BJ (cell line): ENCODE data around the gene PTPRG. TPM values are rescaled to one million over a fixed set of nuclear protein-coding genes. Genes with fewer than 3 reads are reported as not detected.
A peak's percentile ranks its signal among the peaks of the same experiment; 100 is the strongest.

ENCODE experiments used
- CTCF ChIA-PET: fragments of 350-600 bp; formaldehyde crosslinking; extraction: SDS; loops from one replicate; lab custom pipeline; 2021; ENCODE audit warnings: antibody characterized with exemption, inconsistent platforms; lab: Yijun Ruan, JAX
- POLR2A ChIA-PET: fragments of 300-600 bp; sonication (Branson Sonifier 250); formaldehyde crosslinking; extraction: SDS; loops from one replicate; lab custom pipeline; 2021; ENCODE audit warnings: antibody characterized with exemption; lab: Charles Lee
- DNase-seq: peaks from one replicate; pipeline ENCODE4 v3.0.0-alpha.2; 2011; ENCODE audit warnings: low read depth
- H3K27me3 ChIP-seq: 2 replicates; pipeline ENCODE4 v1.6.0; 2011; ENCODE audit warnings: low read length; ENCODE audit not compliant: control insufficient read depth, insufficient read depth
- H3K36me3 ChIP-seq: 2 replicates; pipeline ENCODE4 v1.5.1; 2011; ENCODE audit warnings: low read length; ENCODE audit not compliant: control insufficient read depth, insufficient read depth
- H3K4me3 ChIP-seq: 2 replicates; pipeline ENCODE4 v1.5.1; 2011; ENCODE audit warnings: low read depth, mild to moderate bottlenecking, control low read depth, low read length
- CTCF ChIP-seq: IDR thresholded peaks from 2 replicates; pipeline ENCODE4 v1.5.1; 2011; ENCODE audit warnings: low read depth, mild to moderate bottlenecking, control low read depth, inconsistent platforms, low read length, moderate library complexity; ENCODE audit not compliant: insufficient read depth
- polyA plus RNA-seq: library from polyadenylated mRNA; depleted of rRNA; stranded (reverse); fragments of >200 nt; gene quantifications from 2 replicates; pipeline ENCODE4 v1.2.3, GENCODE V29; 2011

Gene PTPRG
- polyA plus RNA-seq, 1 experiment: 20.8 TPM

- POLR2A ChIA-PET: no interaction called here
- Histone ChIP-seq H3K4me3 (no peak overlapping the region), H3K36me3 (no peaks in the 10 kb centered on the region), H3K27me3 (no peaks in the 10 kb centered on the region)
- DNase-seq: no peak
- no peak for TF ChIP-seq CTCF
- CTCF ChIA-PET: interaction anchor here (1.7 to 3.2 kb wide), 2 partner anchors 9 to 615 kb away, joined by 4 to 25 read pairs; no protein-coding TSS in a partner anchor
These were observed 11.5 kb downstream of the PTPRG start for GRCh38 chr3:61572879-61573278.

GRCh38 chr3:61573441-61573840, 12.1 kb downstream of the PTPRG start:
- no peak for DNase-seq
- Histone ChIP-seq H3K36me3 (no peaks in the 10 kb centered on the region), H3K4me3 (no peak overlapping the region), H3K27me3 (no peaks in the 10 kb centered on the region)
- ChIA-PET CTCF (interaction anchor here (1.2 to 3.2 kb wide), 4 partner anchors 9 to 615 kb away, joined by 3 to 25 read pairs (median 4); no protein-coding TSS in a partner anchor), POLR2A (no interaction called here)
- TF ChIP-seq CTCF: no peak

GRCh38 chr3:61574854-61575253, 13.5 kb downstream of the PTPRG start:
- TF ChIP-seq CTCF: no peak
- CTCF ChIA-PET: interaction anchor here (1.2 to 3.2 kb wide), 2 partner anchors 11 to 15 kb away, joined by 3 to 25 read pairs; no protein-coding TSS in a partner anchor
- no peaks in the 10 kb centered on the region for H3K36me3 ChIP-seq
- H3K4me3 ChIP-seq: no peak overlapping the region
- POLR2A ChIA-PET: no interaction called here
- peak; percentile 98 for DNase-seq
- no peaks in the 10 kb centered on the region for H3K27me3 ChIP-seq

GRCh38 chr3:61575893-61576292, 14.5 kb downstream of the PTPRG start:
- no peak for TF ChIP-seq CTCF
- H3K36me3 ChIP-seq: no peaks in the 10 kb centered on the region
- ChIA-PET CTCF (interaction anchor here (2.8 kb wide), 1 partner anchor 12 kb away, joined by 12 read pairs; no protein-coding TSS in a partner anchor), POLR2A (no interaction called here)
- DNase-seq: no peak
- no peaks in the 10 kb centered on the region for H3K27me3 ChIP-seq
- H3K4me3 ChIP-seq: no peak overlapping the region

- ChIA-PET CTCF (interaction anchor here (0.6 to 2.8 kb wide), 4 partner anchors 9 to 274 kb away, joined by 3 to 12 read pairs (median 3); no protein-coding TSS in a partner anchor), POLR2A (no interaction called here)
- H3K36me3 ChIP-seq: no peaks in the 10 kb centered on the region
- no peak for DNase-seq
- no peaks in the 10 kb centered on the region for H3K27me3 ChIP-seq
- no peak overlapping the region for H3K4me3 ChIP-seq
- TF ChIP-seq CTCF: no peak
These were observed 16.4 kb downstream of the PTPRG start for GRCh38 chr3:61577760-61578159.
